ENCODE data around the gene DOK4. TPM values are rescaled to one million over a fixed set of nuclear protein-coding genes. Genes with fewer than 3 reads are reported as not detected.

Gene DOK4
- total RNA-seq = 1 to 10 TPM; 6.3 to 6.4 TPM

DNA sequence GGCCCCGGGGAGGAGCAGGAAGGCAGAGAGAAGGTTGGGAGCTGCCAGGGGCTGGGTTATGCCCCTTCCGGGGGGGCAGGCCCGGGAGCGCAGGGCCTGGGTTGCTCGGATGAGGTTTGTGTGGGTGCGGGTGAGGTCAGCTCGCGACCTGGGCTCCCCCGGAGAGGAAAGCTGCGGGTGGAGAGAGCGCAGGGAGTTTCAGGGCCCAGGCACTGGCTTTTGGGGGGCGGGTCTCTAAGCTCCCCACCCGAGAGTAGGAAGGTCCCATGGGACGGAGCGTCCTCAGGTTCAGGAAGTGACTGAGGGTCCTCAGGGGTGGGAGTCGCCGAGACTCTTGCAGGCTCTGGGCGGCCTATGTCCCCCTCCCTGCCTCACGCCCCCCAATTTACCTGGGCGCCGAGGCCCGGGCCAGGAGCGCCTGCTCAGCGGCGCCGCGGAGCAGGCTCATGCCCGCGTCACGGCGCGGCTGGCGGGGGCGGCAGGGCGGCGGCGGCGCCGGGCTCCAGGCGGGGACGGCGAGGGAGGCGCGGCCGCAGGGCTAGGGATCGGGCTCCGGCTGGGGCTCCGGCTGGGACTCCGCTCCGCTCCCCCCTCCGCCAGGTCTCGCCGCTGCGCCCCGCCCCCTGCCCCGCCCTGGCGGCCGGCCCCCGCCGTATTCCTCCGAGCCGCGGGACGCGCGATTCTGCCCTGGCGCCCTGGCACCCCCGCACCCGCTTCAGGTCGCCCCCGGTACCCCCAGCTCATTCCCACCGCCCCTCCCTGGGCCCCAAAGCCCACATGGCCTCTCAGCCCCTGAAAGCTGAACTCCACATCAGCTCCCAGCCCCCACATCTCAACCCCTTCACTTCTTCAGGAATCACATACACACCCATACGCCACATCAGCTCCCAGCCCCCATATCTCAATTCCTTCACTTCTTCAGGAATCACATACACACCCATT, at the start of gene DOK4:
Gene DOK4, minus strand, starts transcription at position 578 of the 942 bp plus-strand sequence. CDS start 6,986 bp downstream, outside the sequence.
- Mint-ChIP-seq H3K27ac (peak within 1 kb of the TSS; percentile 82), H3K4me1 (peaks cover 13% of the 10 kb centered on the region), H3K4me3 (peak within 1 kb of the TSS; percentile 87), H3K27me3 (peaks cover 6% of the 10 kb centered on the region), H3K36me3 (no peaks in the 10 kb centered on the region), H3K9me3 (no peaks in the 10 kb centered on the region)
- peak; percentile 92 for ATAC-seq (ENCODE audit: low read depth)
- peak; percentile 89 for DNase-seq
- POLR2A ChIA-PET = interaction anchor here (0.8 to 2.4 kb wide), 8 partner anchors 15 to 60 kb away, joined by 3 to 10 read pairs (median 4); partner anchors contain the start of genes ADGRG5, CCDC102A, CIAPIN1 and COQ9

DNA sequence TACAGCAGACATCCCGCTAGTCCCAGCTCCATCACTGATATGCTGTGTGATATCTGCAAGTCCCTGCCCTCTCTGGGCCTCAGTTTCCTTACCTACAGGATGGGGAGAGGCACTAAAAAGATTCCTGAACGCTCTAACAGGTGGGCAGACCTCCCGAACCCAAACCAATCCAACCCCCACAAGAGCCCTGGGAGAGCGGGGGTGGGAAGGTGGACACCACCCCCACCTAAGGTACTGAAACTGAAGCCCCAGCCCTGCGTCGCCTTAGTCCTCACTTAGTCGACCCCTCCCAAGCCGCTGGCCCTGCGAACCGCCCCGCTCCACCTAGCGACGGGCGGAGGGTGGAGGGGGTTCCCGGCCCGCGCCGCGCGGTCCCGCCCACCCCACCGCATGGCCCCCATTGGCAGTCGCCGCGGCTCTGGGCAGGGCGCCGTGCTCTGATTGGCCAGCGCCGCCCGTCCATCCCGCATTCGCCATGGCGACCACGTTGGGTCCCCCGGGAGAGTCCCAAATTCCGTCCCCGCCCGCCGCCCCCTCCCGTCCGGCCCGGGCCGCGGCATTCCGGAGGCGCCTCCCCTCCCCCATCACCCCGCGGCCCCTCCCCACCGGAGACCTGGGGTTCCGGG, 49.5 kb upstream of the DOK4 start:
- no peaks in the 10 kb centered on the region for H3K9me3 Mint-ChIP-seq
- no peaks in the 10 kb centered on the region for H3K27me3 Mint-ChIP-seq
- no peaks in the 10 kb centered on the region for H3K36me3 Mint-ChIP-seq
- DNase-seq = peak; percentile 92
- POLR2A ChIA-PET = interaction anchor here (0.8 to 2.5 kb wide), 7 partner anchors 10 to 89 kb away, joined by 3 to 10 read pairs (median 7); partner anchors contain the start of genes CIAPIN1, COQ9 and DOK4
- H3K4me3 Mint-ChIP-seq = peak overlapping the region; percentile 90
- peak; percentile 87 for ATAC-seq (ENCODE audit: low read depth)
- H3K27ac Mint-ChIP-seq = peak overlapping the region; percentile 87
- H3K4me1 Mint-ChIP-seq = peaks cover 69% of the 10 kb centered on the region

DNA sequence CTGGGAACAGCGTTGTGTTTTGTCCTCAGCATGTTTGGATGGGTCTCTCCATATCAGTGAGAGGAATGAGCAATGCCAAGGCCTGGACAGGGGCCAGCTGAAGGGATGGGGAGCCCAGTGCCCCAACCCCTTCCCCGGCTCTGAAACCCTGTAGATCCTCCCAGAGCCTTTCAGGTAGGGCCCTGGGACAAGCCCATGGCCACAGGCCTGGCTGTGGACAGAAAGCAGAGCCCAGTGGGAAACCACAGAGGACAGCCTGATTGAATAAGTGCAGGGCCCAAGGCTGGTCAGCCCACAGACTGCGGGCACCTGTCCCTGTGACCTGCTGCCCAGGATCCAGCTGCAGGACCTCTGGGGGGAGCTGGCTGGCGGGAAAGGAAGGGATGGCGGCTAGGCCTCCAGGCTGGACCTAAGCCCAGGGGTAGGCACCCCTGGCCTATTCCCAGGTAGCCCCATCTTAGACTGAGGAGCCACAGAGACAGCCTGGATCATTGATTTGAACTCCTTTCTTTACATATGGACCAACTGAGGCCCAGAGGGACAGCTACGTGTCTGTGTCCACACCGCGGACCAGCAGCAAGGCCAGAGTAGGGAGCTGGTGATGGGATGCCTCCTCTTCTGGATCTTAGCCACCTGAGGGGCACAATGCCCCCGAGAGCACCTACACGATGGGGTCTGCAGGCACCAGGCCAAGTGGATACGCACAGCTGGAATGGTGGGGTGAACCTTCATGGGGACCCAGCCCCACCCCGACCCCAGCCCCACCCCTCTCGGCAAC, 48.8 kb upstream of the DOK4 start:
- Mint-ChIP-seq H3K36me3 (no peaks in the 10 kb centered on the region), H3K4me1 (peaks cover 70% of the 10 kb centered on the region), H3K27me3 (no peaks in the 10 kb centered on the region), H3K27ac (peak overlapping the region; percentile 87), H3K9me3 (no peaks in the 10 kb centered on the region), H3K4me3 (peak overlapping the region; percentile 90)
- POLR2A ChIA-PET = interaction anchor here (0.8 to 1.1 kb wide), 3 partner anchors 12 to 87 kb away, joined by 3 to 4 read pairs (median 3); no protein-coding TSS in a partner anchor
- DNase-seq (peak; percentile 48), ATAC-seq (ENCODE audit: low read depth) (no peak)

DNA sequence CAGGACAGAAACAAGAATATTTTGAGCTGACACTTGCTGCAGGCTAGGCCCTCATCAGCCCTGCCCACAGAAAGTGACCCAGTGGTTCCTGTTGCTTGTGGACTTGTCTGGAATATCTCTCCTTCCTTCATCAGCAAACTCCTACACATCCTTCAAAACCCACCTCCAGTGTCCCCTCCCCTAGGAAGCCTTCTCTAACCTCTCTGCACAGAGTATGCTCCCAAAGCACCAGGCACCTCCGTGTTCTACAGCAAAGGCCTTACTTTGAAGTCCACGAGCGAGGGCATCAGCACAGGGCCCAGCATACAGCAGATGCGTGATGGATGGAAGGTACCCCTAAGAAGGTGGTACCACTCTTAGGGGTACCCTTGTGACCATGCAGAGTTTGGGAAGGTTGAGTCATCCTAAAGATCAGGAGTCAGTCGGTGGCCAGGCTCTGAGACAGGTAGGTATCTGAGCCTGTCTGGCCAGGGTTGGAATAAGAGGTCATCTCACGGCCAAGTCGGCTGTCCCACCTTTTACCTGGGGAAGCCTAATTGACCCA, 48.1 kb upstream of the DOK4 start:
- DNase-seq (no peak), ATAC-seq (ENCODE audit: low read depth) (no peak)
- H3K36me3 Mint-ChIP-seq = peaks cover 3% of the 10 kb centered on the region
- H3K27me3 Mint-ChIP-seq = no peaks in the 10 kb centered on the region
- H3K4me1 Mint-ChIP-seq = peaks cover 76% of the 10 kb centered on the region
- peak overlapping the region; percentile 86 for H3K27ac Mint-ChIP-seq
- POLR2A ChIA-PET = interaction anchor here (0.7 to 1.1 kb wide), 4 partner anchors 8 to 467 kb away, joined by 3 to 4 read pairs (median 4); partner anchors contain the start of genes ADGRG5 and USB1
- H3K4me3 Mint-ChIP-seq = peak overlapping the region; percentile 67
- no peaks in the 10 kb centered on the region for H3K9me3 Mint-ChIP-seq

DNA sequence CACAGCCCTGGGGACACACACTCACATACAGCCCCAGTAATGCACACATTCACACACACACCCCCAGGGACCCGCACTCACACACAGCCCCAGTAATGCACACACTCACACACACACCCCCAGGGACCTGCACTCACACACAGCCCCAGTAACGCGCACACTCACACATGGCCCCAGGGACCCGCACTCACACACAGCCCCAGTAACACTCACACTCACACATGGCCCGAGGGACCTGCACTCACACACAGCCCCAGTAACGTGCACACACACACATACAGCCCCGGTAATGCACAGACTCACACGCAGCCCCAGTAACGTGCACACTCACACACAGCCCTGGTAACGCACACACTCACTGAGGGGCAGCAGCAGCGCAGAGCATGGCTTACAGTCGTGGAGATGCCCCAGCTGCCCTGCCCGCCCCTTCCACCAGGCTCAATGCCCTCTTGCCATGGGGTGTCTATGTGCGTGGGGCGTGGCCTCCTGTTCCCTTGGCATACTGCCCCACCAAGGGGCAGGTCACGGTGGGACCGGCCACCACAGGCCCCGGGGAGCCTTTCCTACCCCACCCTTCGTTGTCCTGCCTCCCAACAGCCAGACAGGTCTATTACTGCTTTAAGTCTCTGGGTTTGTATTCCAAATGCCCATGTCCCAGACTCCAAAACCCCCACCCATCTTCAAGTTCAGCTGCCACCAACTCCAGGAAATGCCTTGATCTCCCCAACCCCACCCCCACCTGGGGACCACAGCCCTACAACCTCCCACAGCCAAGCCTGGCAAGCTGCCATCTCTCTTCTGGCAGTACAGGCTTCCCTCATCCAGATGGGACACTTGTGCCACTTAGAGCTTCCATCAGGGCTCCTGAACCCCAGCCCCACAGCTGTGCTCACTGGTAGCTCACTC, 47.4 kb upstream of the DOK4 start:
- DNase-seq = peak; percentile 49
- H3K27me3 Mint-ChIP-seq = no peaks in the 10 kb centered on the region
- ATAC-seq (ENCODE audit: low read depth) = no peak
- H3K4me1 Mint-ChIP-seq = peaks cover 70% of the 10 kb centered on the region
- H3K4me3 Mint-ChIP-seq = peak overlapping the region; percentile 67
- H3K27ac Mint-ChIP-seq = peak overlapping the region; percentile 86
- peaks cover 3% of the 10 kb centered on the region for H3K36me3 Mint-ChIP-seq
- POLR2A ChIA-PET = interaction anchor here (0.7 to 1.1 kb wide), 4 partner anchors 9 to 468 kb away, joined by 3 to 4 read pairs (median 4); partner anchors contain the start of genes ADGRG5 and USB1
- H3K9me3 Mint-ChIP-seq = no peaks in the 10 kb centered on the region

DNA sequence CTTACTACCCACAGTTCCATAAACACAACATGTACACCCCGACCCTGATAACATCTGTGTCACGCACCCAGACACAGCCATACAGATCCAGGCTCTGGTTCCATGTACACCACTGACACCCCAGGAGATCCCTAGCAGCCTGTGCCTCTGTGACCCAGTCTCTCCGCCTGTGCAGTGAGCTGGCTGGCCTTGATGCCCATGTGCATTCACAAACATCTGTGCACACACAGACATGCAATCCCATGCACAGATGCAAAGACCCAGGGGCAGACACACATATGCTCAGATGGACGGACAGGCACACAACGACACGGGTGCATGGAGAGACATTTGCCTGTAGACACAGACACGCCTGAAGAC, 46.0 kb upstream of the DOK4 start:
- DNase-seq (no peak), ATAC-seq (ENCODE audit: low read depth) (no peak)
- POLR2A ChIA-PET = interaction anchor here (0.9 to 1.4 kb wide), 2 partner anchors 9 to 58 kb away, joined by 3 read pairs; no protein-coding TSS in a partner anchor
- Mint-ChIP-seq H3K9me3 (no peaks in the 10 kb centered on the region), H3K27me3 (no peaks in the 10 kb centered on the region), H3K36me3 (peaks cover 3% of the 10 kb centered on the region), H3K4me1 (peaks cover 56% of the 10 kb centered on the region), H3K4me3 (peak overlapping the region; percentile 67), H3K27ac (peak overlapping the region; percentile 98)

DNA sequence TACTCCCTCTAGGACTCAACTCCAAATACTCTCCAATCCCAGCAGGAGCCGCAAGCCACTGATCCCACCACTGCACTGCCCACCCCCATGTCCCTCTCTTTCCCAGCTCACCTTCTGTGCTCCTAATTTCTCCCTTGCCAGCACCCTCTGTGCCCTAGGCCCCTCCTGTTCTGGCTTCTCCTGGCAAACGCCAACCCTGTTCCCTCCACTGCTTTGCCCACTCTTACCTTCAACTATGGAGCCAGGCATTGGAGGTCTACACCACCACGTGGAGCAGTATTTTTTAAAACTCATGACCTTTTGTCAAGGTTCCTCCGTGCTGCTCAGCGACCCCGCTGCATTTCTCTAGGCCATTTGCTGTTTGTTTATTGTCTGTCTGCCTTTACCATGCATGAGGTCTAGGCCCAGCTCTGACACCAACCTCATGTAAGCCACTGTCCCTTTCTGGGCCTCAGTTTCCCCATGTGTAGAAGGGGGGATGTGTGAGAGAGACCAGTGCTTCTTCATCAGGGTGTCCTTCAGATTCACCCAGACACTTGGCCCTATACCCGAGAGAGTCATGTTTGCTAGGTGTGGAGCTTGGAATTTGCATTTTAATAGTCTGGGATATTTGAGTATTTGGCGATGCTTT, 45.5 kb upstream of the DOK4 start:
- H3K36me3 Mint-ChIP-seq = peaks cover 3% of the 10 kb centered on the region
- H3K4me3 Mint-ChIP-seq = peak overlapping the region; percentile 81
- H3K9me3 Mint-ChIP-seq = no peaks in the 10 kb centered on the region
- no peak for ATAC-seq (ENCODE audit: low read depth)
- no peaks in the 10 kb centered on the region for H3K27me3 Mint-ChIP-seq
- H3K27ac Mint-ChIP-seq = peak overlapping the region; percentile 98
- H3K4me1 Mint-ChIP-seq = peaks cover 53% of the 10 kb centered on the region
- peak; percentile 26 for DNase-seq
- POLR2A ChIA-PET = interaction anchor here (1.0 to 1.4 kb wide), 3 partner anchors 10 to 204 kb away, joined by 3 read pairs; partner anchors contain the start of genes ADGRG5 and KATNB1

DNA sequence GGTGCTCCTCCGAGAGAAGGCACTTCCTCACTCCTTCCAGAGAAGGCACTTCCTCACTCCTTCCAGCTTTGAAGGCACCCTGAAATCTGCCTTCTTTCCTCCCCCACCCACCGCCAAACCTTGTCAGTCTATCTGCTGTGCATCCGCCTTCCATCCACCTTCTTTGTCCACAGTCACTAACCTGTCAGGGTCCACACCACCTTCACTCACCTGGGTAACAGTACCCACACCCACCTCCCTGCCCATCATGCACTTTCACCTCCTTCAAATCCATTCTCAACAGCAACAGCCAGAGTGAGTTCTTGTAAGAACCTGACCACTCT, 44.9 kb upstream of the DOK4 start:
- H3K4me1 Mint-ChIP-seq = peaks cover 53% of the 10 kb centered on the region
- ATAC-seq (ENCODE audit: low read depth) (no peak), DNase-seq (peak; percentile 31)
- peaks cover 3% of the 10 kb centered on the region for H3K36me3 Mint-ChIP-seq
- H3K9me3 Mint-ChIP-seq = no peaks in the 10 kb centered on the region
- H3K4me3 Mint-ChIP-seq = peak overlapping the region; percentile 81
- H3K27ac Mint-ChIP-seq = peak overlapping the region; percentile 98
- POLR2A ChIA-PET = interaction anchor here (1.0 to 1.3 kb wide), 3 partner anchors 11 to 204 kb away, joined by 3 to 5 read pairs (median 3); partner anchors contain the start of genes ADGRG5 and KATNB1
- no peaks in the 10 kb centered on the region for H3K27me3 Mint-ChIP-seq

DNA sequence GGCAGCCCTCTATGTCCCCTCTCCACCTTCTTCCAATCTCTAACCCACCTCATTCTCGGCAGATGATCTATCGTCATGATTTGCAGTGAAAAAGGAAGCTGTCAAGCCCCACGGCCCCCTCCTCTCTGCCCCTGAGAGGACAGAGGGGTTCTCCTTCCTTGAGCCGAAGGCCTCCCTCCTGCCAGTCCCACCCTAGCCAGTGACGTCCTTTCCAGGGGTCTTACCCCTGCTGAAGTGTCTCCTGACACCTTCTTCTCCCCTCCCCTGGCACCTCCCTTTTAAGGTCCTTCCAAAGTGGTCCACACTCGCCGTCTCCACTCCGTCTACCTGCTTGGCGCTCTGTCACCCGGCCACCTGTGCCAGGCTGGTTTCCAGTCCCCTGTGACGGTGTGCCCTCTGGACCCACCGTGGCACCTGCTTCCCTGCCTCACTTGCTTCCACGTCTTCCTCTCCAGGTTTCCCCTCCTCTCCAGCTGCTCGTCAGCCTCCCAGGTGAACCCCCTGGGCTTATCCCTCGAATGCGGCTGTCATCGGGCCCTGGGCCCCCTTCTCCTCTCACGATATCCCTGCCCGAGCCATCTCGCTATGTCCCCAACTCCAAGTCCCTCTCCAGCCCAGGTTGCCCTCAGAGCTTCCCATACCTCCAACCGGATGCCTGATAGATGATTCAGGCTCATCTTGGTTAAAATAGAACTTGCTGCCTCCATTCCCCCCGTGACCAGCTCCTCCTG, 44.4 kb upstream of the DOK4 start:
- Mint-ChIP-seq H3K27me3 (no peaks in the 10 kb centered on the region), H3K27ac (peak overlapping the region; percentile 98), H3K4me1 (peaks cover 52% of the 10 kb centered on the region), H3K4me3 (peak overlapping the region; percentile 81), H3K36me3 (peaks cover 3% of the 10 kb centered on the region), H3K9me3 (no peaks in the 10 kb centered on the region)
- ATAC-seq (ENCODE audit: low read depth) (no peak), DNase-seq (no peak)
- POLR2A ChIA-PET = interaction anchor here (0.6 to 1.5 kb wide), 9 partner anchors 8 to 303 kb away, joined by 3 to 5 read pairs (median 3); partner anchors contain the start of genes ADGRG5, DOK4, KATNB1 and POLR2C

DNA sequence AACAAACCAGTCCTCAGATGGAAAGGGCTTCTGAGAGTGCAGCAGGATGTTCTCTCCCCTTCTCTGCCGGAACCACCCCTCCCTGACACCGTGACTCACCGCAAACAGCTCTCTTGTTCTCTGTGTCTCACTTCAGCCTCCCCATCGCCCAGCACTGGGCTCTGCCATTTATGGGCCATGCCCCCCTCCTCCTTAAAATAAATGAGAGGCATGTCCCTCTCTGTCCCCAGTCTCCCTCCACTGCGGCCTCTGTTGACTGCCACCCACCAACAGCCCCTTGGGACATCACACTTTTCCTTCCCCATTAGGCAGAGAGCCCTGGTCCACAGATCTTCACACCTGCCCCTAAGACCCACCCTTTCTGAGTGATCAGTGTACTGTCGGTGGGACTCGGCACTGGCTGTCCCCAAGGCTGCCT, 43.8 kb upstream of the DOK4 start:
- peak; percentile 94 for ATAC-seq (ENCODE audit: low read depth)
- peak overlapping the region; percentile 98 for H3K27ac Mint-ChIP-seq
- peak; percentile 66 for DNase-seq
- peaks cover 49% of the 10 kb centered on the region for H3K4me1 Mint-ChIP-seq
- POLR2A ChIA-PET = interaction anchor here (0.5 to 1.5 kb wide), 9 partner anchors 9 to 303 kb away, joined by 3 to 5 read pairs (median 3); partner anchors contain the start of genes DOK4 and POLR2C
- H3K36me3 Mint-ChIP-seq = peaks cover 3% of the 10 kb centered on the region
- H3K4me3 Mint-ChIP-seq = peak overlapping the region; percentile 81
- H3K27me3 Mint-ChIP-seq = no peaks in the 10 kb centered on the region
- no peaks in the 10 kb centered on the region for H3K9me3 Mint-ChIP-seq

Data from activated naive CD8-positive, alpha-beta T cell treated with anti-CD3 and anti-CD28 coated beads, Interleukin-2, amount 10 ng/mL, durations not matched to agents 7 days and 5 days (primary cell).